Measurements from ENCODE around the gene CHIT1. TPM values are rescaled to one million over a fixed set of nuclear protein-coding genes. Genes with fewer than 3 reads are reported as not detected.

The CHIT1 gene
- polyA plus RNA-seq = not detected in 2 replicates

DNA sequence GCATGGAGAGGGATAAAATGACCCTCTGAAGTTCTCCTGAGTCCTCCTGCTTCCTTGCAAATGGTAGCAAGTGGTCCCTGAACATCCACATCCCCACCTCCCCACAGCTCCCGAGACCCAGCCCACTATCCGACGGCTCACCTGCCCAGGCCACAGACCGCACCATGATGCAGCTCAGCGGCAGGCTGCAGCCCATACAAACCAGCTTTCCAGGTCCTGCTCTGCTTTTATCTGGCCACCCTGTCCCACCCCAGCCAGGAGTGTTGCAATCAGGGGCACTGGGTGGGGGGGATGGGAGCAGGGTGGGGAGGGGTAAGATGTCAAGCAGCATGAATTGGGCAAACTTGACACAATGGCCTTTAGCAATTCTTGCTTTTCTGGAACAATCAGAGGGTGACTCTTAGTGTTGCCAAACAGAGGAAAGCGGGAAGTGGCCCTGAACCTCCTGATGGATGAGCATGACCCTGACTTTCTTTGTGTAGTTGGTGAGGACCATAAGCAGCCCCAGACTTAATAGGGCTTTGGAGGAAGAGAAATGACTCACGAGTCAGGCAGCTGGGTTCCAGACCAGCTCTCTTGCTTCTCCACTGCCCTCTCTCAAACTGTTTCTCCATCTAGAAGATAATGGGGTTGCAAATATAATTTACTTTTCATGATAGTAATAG, at the start of gene CHIT1:
Gene CHIT1, minus strand, starts transcription at position 203 of the 665 bp plus-strand sequence. Its CDS starts 37 bp downstream, at position 166.

DNA sequence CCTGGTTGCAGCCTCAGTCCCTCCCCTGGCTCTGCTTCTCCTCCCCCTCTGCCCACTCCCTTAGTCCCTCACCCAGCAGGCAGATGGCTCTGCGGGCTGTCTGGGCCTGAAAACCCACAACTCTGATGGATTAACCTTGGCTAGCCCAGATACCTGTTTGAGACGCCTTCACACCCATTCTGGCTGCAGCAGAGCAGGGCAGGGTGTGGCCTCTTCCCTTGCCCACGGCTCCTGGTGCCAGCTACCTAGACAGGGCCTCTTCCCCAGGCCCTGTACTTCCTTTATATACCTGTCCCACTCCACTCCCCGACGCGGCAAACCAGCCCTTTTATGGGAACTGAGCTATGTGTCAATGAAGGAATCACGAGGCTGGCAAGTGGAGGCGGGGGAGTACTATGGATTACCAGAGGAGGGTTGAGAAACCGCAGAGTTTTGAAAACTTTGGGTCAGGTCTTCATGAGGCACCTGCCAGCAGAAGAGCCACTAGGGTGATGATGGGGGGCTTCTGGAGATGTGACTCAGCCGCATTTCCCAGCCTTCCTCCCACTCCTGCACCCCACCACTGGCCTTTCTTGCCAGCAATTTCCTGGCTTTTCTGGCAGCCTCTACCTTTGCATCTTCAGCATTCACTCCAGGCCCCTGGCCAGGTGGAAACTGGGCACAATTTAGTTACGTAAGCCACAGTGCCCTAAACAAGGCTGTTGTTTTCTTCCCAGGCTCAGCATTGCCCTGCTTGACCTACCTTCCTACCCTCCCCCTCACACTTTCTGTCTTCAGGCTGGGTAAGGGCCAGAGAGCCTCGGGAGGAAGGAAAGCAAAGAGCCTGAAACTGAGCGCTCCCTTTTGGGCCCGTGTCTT, 42.8 kb downstream of the CHIT1 start, which contains the start of gene CHI3L1:
Gene CHI3L1, minus strand, starts transcription at position 259 of the 858 bp plus-strand sequence. Its CDS starts 81 bp downstream, at position 178.

DNA sequence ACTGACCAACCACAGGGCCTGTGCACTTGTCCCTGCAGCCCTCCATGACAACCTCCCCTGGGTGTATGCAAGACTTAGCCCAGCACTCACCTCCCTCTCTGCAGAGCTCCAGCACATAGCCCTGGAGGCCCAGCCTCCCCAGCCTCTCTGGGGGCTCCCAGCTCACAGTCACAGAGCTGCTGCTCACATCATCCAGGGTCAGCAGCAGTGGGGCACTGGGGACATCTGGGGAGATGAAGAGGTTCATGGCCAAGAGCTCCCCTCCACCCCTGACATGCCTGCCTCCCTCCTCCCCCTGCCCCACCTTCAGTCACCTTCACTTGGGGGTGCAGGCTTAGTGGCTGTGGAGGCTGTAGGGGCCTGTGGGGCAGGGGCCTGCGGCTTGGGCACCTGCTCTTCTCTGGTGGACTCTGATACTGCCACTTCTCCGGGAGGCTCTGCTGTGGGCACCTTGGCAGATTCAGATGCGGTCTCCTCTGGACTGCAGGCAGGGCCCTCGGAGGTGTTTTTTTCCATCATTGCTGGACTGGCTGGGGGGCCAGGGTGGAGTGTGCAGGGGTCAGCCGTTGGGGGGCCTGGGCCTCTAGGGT, 54.1 kb downstream of the CHIT1 start, which contains the start of gene MYBPH:
Gene MYBPH, minus strand, starts transcription at position 590 of the 590 bp plus-strand sequence. Its CDS starts 71 bp downstream, at position 519.

Other genes starting within 250 kb of the CHIT1 start
- gene TMEM183A, start 222.3 kb downstream of the CHIT1 start, polyA plus RNA-seq = 12.0 and 13.0 TPM in 2 replicates
- 0.23 and 0.97 TPM in 2 replicates for gene PPFIA4, start 203.2 kb downstream of the CHIT1 start, polyA plus RNA-seq
- gene MYOG, start 143.7 kb downstream of the CHIT1 start, polyA plus RNA-seq = not detected in 2 replicates
- gene ADORA1, start 101.9 kb downstream of the CHIT1 start, polyA plus RNA-seq = 1.4 TPM in 1 of 2 replicates, not detected in the other
- gene MYBPH, start 53.8 kb downstream of the CHIT1 start, polyA plus RNA-seq = not detected in 2 replicates
- not detected in 2 replicates for gene CHI3L1, start 43.0 kb downstream of the CHIT1 start, polyA plus RNA-seq
- gene BTG2, start 75.8 kb upstream of the CHIT1 start, polyA plus RNA-seq = 0.95 and 1.4 TPM in 2 replicates
- gene FMOD, start 121.4 kb upstream of the CHIT1 start, polyA plus RNA-seq = not detected in 2 replicates
- 0.27 and 1.4 TPM in 2 replicates for gene PRELP, start 246.1 kb upstream of the CHIT1 start, polyA plus RNA-seq

Data from Purkinje cell (primary cell).